ENCODE data around the gene OVCH1.
"Not testable (repeated sequence)": the region's sequence is repeated elsewhere in the genome, so short reads cannot be mapped to it uniquely, and the experiment has no call there.

The OVCH1 gene

DNA sequence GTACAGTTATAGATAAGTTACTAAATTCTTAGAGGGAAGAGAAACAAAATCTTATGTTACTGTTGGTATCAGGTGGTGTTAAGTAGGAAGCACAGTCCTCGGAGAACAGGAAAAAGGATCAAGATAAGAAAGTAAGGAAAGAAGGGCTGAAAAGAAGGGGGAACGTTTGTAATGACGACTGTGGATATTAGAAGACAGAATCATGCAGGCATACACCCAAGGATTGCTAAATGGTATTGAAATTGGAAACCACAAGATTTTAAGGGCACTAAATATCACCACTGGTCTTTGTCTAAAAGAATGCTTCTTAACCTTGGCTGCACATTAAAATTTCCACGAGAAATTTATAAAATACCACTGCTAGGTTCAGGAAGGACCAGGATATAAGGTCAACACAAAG, 82.4 kb downstream of the OVCH1 start:
- no peak for DNase-seq (ENCODE audit: low read depth, low spot score)

DNA sequence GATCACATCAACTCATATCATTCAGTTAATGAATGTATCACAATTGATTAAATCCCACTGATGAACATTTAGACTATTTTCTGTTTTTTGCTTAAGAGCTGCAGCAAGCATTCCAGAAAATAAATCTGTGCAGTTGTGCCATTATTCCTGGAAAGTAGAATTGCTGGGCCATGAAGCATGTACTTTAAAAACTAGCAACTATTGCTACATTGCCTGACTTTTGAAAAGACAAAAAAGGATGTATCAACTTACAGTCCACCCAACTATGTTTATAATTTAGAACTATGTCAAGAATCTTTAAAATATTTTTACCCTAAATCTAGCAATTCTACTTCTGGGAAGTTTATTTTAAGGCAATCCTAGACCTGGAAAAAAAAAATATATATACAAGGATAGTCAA, 83.1 kb downstream of the OVCH1 start:
- no peak for DNase-seq (ENCODE audit: low read depth, low spot score)

DNA sequence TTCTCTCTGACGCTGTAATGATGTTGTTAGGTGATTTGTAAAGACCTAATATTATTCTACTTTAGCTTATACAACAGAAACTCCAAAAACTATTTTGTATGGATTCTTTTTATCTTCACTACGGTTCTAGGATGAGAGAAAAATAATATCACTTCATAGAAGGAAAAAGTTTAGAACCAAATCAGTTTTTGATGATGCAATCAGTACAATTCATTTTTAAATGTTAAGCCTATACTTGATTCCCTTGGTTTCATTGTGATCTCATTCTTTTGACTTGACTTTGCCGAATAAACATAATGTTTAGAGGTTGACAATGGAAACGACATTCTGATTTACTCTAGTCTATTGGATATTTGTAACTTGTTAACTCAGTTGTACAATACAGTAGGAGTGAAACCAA, 91.9 kb downstream of the OVCH1 start:
- DNase-seq (ENCODE audit: low read depth, low spot score) = no peak

DNA sequence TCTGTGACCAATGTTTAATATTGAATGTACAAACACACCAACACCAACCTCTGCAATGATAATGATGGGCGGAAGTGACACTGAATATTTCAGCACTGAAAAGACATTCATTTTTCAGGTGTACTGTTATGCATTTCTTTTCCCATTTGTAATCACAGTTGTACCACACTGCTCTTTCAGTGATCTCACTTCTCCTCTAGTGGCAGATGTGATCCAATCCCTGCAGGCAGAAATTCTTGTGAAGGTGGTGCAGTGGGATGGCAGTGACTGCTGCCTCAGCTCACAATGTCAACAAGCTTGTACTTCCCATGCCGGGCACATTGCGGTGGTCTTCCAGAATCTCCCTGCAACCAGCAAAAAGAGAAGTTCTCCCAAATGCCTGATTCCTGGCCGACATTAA, 93.5 kb downstream of the OVCH1 start:
- DNase-seq (ENCODE audit: low read depth, low spot score) = no peak

DNA sequence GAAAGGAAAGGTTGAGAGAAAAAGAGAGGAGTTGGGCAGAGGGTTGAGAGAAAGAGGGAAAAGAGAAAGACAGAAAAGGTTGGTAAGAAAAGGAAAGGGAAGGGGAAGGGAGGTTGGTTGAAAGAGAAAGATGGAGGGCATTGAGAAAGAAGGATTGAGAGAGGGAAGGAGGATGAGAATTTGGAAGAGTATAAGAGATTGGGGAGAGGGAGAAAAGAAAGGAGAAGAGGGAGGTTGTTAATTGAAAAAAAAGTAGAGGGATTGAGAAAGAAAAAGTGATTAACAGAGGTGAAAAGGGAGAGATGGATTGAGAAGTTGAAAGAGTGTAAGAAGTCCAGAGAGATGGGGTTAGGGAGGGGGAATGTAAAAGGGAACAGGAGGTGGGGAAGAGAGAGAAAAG, 95.0 kb downstream of the OVCH1 start:
- no peak for DNase-seq (ENCODE audit: low read depth, low spot score)

DNA sequence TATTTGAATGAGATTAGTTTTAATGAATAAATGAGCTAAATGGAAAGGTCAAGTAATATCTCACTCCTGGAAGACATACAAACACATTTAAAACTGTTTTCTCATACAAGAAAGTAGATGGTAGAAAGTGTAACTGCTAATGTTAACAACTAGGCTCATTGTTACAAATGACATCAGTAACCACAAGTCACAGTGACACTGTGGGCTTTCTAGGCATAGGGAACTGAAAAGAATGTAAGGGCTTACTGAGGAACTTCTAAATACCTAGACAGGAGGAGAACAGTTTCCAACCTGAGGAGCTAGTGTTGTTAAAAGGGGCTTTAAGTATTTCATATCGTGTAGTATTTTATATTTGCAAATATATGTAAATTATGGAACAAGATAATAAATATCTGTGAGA, 99.0 kb downstream of the OVCH1 start:
- DNase-seq (ENCODE audit: low read depth, low spot score) = no peak

DNA sequence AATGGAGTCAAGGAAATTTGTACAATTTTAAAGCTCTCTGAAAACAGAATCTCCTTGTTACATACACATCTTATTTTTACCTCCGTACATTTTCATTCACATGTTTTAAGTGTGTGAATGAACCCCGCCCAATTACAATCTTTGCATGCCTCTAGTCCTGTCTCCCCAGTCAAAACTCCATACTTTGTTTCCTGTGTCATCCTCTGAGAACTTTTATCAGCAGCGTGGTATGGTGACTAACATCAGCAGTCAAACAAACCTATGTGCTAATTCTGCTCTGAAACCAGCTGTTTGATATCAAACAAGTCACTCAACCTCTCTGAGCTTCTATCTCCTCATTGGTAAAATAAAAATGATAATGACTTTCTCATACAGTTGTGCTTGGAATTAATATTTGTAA, 100.7 kb downstream of the OVCH1 start:
- no peak for DNase-seq (ENCODE audit: low read depth, low spot score)

DNA sequence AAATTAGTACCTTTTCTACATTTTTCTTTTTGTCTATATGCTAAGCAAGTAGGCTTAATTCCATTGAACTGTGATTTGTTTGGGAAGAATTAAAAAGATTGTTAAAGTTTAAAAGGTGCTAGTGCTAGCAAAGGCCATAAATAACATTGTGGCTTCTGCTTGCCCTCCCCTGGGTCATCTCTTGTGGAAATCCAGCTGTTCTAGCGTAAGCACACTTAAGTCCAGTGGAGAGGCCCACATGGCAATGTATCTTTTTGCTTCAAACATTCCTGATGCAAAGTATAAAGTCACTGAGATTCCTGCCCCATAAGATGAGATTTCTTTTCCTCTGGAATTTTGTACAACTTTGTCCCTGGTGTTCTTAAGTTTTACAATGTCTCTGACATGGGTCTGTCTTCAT, 102.1 kb downstream of the OVCH1 start:
- no peak for DNase-seq (ENCODE audit: low read depth, low spot score)

DNA sequence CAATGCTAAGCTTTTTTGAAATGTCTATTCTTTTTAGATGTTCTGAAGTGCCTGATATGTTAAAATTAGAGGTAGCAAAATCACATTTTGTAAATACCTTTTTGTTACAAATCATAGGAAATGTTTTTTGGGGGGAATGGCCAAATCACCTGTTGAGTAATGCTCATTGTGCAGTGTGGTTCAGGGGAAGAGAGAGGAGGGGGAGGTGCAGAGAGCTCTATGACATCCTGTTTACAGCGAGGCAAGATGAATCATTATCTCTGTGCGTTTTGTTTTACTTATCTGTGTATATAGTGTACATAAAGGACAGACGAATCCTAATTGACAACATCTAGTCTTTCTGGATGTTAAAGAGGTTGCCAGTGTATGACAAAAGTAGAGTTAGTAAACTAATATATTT, 107.1 kb downstream of the OVCH1 start:
- not testable (repeated sequence) for DNase-seq (ENCODE audit: low read depth, low spot score)

DNA sequence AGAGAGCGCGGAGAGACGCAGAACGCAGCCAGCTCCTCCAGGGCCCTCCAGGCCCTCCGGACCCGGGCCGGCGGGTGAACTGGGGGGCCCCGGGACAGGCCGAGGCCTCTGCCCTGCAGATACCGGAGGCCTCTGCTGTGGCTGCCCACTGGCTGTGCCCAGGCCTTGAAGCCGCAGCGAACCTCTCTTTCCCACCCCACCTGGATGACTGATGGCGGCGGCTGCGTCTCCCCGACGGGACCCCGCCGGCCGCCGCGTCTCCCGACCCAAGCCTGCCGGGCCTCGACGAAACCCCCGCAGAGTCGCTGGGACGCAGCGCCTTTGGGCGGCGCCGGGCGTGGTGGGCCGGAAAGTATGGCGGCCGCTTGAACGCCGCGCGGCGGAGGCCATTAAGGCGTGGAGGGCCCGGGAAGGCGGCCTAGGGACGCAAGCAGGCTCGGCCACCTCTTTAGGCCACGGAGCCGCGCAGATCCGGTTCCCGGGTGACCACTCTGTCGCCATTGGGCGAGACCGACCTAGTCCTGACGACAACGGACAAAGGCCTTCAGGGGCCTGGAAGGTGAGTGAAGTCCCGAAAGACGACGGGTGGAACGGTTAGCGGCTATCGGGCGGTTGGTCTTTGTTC, 108.1 kb downstream of the OVCH1 start:
- DNase-seq (ENCODE audit: low read depth, low spot score) = no peak

DNA sequence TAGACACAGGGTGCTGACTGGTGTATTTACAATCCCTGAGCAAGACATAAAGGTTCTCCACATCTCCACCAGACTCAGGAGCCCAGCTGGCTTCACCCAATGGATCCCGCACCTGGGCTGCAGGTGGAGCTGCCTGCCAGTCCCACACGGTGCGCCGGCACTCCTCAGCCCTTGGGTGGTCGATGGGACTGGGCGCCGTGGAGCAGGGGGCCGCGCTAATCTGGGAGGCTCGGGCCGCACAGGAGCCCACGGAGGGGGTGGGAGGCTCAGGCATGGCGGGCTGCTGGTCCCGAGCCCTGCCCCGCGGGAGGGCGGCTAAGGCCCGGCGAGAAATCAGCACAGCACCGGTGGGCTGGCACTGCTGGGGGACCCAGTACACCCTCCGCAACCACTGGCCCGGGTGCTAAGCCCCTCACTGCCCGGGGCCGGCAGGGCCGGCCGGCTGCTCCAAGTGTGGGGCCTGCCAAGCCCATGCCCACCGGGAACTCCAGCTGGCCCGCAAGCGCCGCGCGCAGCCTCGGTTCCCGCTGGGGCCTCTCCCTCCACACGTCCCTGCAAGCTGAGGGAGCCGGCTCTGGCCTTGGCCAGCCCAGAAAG, 111.3 kb downstream of the OVCH1 start:
- DNase-seq (ENCODE audit: low read depth, low spot score) = not testable (repeated sequence)

DNA sequence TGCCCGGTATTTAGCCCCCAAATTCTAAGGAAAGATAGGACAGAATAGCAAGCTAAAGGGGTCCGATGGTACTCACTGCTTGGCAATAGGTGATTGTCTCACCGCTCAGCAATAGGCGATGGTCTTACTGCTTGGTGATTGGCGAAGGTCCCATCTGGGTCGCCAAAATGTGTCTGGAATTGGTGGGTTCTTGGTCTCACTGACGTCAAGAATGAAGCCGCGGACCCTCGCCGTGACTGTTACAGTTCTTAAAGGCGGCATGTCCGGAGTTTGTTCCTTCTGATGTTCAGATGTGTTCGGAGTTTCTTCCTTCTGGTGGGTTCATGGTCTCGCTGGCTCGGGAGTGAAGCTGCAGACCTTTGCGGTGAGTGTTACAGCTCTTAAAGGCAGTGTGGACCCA, 112.3 kb downstream of the OVCH1 start:
- not testable (repeated sequence) for DNase-seq (ENCODE audit: low read depth, low spot score)

DNA sequence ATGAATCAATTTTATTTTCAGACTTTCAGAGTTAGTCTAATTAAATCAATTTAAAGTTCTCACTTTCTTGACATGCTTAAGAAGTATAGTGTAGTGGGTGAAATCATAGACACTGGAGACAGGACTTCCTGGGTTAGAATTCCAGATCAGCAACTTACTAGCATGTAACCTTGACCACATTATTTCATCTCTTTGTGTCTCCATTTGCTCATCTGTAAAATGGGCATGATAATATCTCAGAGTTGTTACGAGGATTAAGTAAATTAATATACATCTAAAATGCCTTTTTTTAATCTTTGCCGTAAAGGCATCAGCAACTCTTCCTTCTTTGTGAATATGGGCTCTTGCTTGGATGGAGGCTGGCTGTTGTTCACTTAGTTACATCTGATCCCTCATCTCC, 115.2 kb downstream of the OVCH1 start:
- no peak for DNase-seq (ENCODE audit: low read depth, low spot score)

DNA sequence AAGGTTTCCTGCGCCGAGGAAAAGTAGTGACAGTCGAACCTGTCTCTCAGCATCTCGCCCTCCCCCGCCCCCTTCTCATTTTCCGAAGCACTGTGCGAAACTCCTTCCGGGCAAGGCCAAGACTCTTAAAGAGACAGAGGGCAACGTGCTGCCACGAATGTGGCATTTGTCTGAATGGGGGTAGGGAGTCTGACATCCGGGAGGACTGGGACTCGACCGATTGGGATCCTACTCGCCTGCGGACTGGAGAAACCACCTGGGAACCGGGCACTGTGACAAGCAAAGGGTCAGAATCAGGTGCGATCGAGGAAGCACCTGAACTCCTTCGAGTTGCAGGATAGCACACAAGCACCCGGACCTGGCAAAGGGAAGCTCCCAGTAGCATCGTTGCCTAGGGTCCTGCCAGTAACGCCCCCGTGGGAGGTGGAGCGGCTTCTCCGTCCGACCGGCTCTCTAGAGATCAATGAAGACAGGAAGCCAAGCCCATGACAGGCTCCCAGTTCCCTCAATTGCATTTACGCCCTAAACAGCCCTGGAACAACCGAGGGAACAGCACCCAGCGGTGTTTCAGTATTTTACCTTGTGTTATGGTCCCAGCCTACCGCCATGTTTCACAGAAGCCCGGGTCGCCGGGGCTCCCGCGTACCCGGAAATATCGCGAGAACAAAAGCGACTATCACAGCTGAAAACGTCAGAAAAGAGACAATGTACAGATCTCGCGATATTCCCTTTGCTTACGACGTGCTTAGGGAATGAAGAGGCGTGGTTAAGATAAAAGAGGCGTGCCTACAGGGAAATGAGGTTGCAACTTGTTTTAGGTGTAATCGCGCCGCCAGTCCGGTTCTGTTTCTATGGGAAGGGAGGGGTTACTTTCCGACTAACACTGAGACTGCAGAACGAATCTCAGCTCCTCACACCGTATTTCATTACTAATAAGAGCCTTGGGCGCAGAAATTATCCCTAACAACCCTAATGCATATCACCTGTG, 116.7 kb downstream of the OVCH1 start, which contains the start of gene ERGIC2:
ERGIC2 (minus strand) TSS at position 637 of the 988 bp plus-strand sequence. CDS start 9,539 bp downstream, outside the sequence.
- peak; percentile 76 for DNase-seq (ENCODE audit: low read depth, low spot score)
